ENCODE results near the gene TRHDE. TPM values are rescaled to one million over a fixed set of nuclear protein-coding genes. Genes with fewer than 3 reads are reported as not detected.

Gene TRHDE
- total RNA-seq, 4 donors from 2014 or later = 0.77 to 31.2 (median 12.9) TPM

DNA sequence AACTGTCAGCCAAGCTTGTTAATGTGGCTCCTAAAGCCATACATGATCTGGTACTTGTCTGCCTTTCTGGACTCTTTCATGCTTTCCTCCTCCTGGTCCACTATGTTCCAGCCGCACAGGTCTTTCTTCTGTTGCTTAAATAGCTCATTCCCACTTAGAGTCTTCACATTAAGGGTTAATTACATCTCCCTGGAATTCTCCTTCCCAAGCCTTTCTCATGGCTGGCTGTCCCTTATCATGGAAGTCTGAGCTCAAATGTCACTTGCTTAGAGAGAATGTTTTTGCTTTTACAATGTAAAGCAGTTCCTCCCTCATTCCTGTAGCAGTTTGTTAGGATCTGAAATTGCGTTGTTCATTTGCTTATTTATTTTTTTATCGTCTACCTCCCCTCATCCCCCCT lies 199.6 kb downstream of the TRHDE start:
- TF ChIP-seq, protein P1, sequence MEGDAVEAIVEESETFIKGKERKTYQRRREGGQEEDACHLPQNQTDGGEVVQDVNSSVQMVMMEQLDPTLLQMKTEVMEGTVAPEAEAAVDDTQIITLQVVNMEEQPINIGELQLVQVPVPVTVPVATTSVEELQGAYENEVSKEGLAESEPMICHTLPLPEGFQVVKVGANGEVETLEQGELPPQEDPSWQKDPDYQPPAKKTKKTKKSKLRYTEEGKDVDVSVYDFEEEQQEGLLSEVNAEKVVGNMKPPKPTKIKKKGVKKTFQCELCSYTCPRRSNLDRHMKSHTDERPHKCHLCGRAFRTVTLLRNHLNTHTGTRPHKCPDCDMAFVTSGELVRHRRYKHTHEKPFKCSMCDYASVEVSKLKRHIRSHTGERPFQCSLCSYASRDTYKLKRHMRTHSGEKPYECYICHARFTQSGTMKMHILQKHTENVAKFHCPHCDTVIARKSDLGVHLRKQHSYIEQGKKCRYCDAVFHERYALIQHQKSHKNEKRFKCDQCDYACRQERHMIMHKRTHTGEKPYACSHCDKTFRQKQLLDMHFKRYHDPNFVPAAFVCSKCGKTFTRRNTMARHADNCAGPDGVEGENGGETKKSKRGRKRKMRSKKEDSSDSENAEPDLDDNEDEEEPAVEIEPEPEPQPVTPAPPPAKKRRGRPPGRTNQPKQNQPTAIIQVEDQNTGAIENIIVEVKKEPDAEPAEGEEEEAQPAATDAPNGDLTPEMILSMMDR (IDR thresholded peaks at IDR 0.05) = no peak
- TF ChIP-seq POLR2A (IDR thresholded peaks at IDR 0.05) = no peak
- intact Hi-C loops (cut with DNase I; ENCODE audit: low total_unique reads) = no loop called here
- H3K4me3 ChIP-seq = no peak overlapping the region

DNA sequence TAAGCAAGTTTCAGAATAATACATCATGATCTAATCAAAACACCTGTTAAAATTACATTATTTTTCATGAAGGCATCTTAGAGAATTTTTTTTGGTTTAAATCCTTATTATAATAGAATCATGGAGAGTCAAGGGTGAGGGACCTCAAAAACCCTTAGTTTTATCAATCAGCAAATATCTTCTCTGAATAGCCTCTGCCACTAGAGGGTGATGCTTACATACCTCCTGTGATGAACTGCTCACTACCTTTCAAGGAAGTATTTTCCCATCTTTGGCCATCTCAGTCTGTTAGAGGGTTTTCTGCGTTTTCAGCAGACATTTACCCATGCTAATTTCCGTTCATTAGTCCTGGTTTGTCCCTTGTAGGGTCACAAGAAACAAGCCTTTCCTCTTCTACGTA lies 200.2 kb downstream of the TRHDE start:
- no peaks in the 10 kb centered on the region for H3K27me3 ChIP-seq
- no peak overlapping the region for H3K27ac ChIP-seq
- H3K4me3 ChIP-seq = no peak overlapping the region
- no peaks in the 10 kb centered on the region for H3K4me1 ChIP-seq
- no peak for DNase-seq
- no peaks in the 10 kb centered on the region for H3K36me3 ChIP-seq
- no peaks in the 10 kb centered on the region for H3K9me3 ChIP-seq
- TF ChIP-seq, protein P1 (IDR thresholded peaks at IDR 0.05) = no peak
- TF ChIP-seq POLR2A (IDR thresholded peaks at IDR 0.05) = no peak
- intact Hi-C loops (cut with DNase I; ENCODE audit: low total_unique reads) = no loop called here

More for the DNA sequence above, 199.6 kb downstream of the TRHDE start:
- H3K36me3 ChIP-seq = no peaks in the 10 kb centered on the region
- no peaks in the 10 kb centered on the region for H3K27me3 ChIP-seq
- no peaks in the 10 kb centered on the region for H3K9me3 ChIP-seq
- H3K27ac ChIP-seq = no peak overlapping the region
- no peaks in the 10 kb centered on the region for H3K4me1 ChIP-seq
- DNase-seq = no peak

DNA sequence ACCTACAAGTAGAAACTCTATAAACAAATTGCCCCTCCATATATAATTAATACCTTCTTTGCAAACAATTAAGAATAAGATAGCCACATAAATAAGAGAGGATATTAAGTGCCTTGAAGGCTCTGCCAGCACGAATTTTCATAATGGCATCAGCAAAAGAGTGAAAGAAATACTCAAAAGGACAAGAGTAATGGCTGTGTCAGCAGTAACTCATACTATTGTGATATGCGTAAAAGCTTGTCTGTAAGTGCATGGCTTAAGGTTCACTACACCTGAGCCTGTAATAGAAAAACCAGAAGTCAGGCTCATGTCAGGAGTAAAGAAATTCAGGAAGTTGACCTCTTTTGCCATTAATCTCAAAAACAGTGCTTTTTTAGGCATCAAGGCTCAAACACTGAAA lies 204.1 kb downstream of the TRHDE start:
- no peak for DNase-seq
- intact Hi-C loops (cut with DNase I; ENCODE audit: low total_unique reads) = no loop called here
- Histone ChIP-seq H3K36me3 (no peaks in the 10 kb centered on the region), H3K4me1 (no peaks in the 10 kb centered on the region), H3K27ac (no peak overlapping the region), H3K9me3 (no peaks in the 10 kb centered on the region), H3K4me3 (no peak overlapping the region), H3K27me3 (no peaks in the 10 kb centered on the region)
- TF ChIP-seq, protein P1 (IDR thresholded peaks at IDR 0.05) = no peak
- no peak for TF ChIP-seq POLR2A (IDR thresholded peaks at IDR 0.05)

DNA sequence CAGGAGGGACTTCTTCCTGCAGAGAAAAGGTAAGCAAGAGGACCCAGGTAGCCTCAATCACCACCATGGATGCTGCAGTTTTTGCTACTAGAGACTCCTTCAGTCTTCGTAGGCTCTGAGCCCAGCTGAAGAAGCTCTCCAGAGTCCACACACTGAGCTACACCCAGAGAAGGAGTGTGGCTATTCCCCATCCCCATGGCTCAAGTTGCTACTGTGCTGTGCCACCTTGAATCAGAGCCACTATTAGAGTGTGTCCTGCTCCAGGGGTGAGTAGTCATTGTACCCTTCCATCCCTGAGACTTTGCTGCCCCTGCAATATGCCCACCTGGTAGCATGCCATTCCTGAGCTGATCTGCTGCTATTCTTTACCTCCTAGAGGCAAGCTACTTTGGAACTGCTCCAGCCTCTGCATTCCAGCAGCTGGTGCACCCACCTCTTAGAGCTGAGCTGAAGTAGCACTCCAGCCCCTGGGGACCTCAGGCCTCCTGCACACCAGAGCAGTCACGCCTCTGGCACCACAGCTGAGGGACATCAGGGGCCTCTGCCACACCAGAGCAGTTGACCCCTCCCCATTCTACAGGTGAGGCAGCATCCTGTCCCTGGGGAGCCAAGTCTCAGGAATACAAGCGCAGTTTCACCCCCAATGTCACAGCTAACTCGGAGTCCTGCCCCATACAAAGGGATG lies 213.0 kb downstream of the TRHDE start:
- no peak for TF ChIP-seq POLR2A (IDR thresholded peaks at IDR 0.05)
- TF ChIP-seq, protein P1 (IDR thresholded peaks at IDR 0.05) = no peak
- H3K27me3 ChIP-seq = no peaks in the 10 kb centered on the region
- H3K36me3 ChIP-seq = no peaks in the 10 kb centered on the region
- H3K4me1 ChIP-seq = no peaks in the 10 kb centered on the region
- DNase-seq = no peak
- no peak overlapping the region for H3K27ac ChIP-seq
- intact Hi-C loops (cut with DNase I; ENCODE audit: low total_unique reads) = no loop called here
- H3K9me3 ChIP-seq = no peaks in the 10 kb centered on the region
- H3K4me3 ChIP-seq = no peak overlapping the region

DNA sequence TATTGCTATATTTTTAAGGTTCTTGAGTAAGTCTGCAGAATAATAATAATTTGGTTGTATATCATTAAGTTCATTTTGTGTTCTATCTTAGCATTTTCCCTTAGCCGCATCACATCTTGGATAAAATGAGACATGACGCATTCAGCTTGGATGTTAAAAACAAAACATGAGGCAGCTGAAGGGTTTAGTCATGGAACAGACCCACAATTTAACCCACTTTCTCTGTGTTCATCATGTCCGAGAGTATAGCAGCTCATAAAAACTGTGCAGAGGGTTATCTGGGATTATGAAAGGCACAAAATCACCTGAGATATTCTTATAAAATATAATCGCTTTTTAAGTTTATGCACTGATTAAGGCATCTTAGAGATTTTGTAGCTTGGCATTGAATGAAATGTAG lies 219.3 kb downstream of the TRHDE start:
- TF ChIP-seq, protein P1 (IDR thresholded peaks at IDR 0.05) = no peak
- TF ChIP-seq POLR2A (IDR thresholded peaks at IDR 0.05) = no peak
- intact Hi-C loops (cut with DNase I; ENCODE audit: low total_unique reads) = no loop called here
- no peaks in the 10 kb centered on the region for H3K36me3 ChIP-seq

More for the DNA sequence above, 219.3 kb downstream of the TRHDE start:
- no peak overlapping the region for H3K27ac ChIP-seq
- no peak overlapping the region for H3K4me3 ChIP-seq
- no peak for DNase-seq
- H3K4me1 ChIP-seq = no peaks in the 10 kb centered on the region
- H3K9me3 ChIP-seq = no peaks in the 10 kb centered on the region
- H3K27me3 ChIP-seq = no peaks in the 10 kb centered on the region
